HEK293 (cell line): ENCODE measurements around the gene TREX2.

Experiments
- CTCF ChIA-PET: fragments of 350-600 bp; formaldehyde crosslinking; extraction: SDS; loops from one replicate; lab custom pipeline; 2021; ENCODE audit warnings: antibody characterized with exemption; lab: Yijun Ruan, JAX
- POLR2A ChIA-PET: fragments of 300-600 bp; formaldehyde crosslinking; extraction: SDS; loops from one replicate; lab custom pipeline; 2020; ENCODE audit warnings: antibody characterized with exemption, inconsistent platforms; lab: Yijun Ruan, JAX
- H3K27ac ChIP-seq: fragments of 200-500 bp; sonication (Bioruptor generic); 2 replicates; pipeline ENCODE4 v1.5.1; 2014; ENCODE audit warnings: low read depth, low read length, control low read depth, inconsistent platforms; ENCODE audit errors: extremely low read depth
- H3K36me3 ChIP-seq, 2 experiments: fragments of 200-500 bp in 1 of 2; sonication (Bioruptor generic) in 1 of 2; 1 replicate in 1 of 2; 2 replicates in 1 of 2; pipeline ENCODE4 v1.5.1; 2014 to 2017; ENCODE audit warnings: inconsistent platforms in 2 of 2, low read length in 2 of 2; ENCODE audit not compliant: control insufficient read depth in 2 of 2, insufficient read depth in 1 of 2
- H3K4me1 ChIP-seq: fragments of 200-500 bp; sonication (Bioruptor generic); 2 replicates; pipeline ENCODE4 v1.5.1; 2014; ENCODE audit warnings: mild to moderate bottlenecking, low read length, inconsistent platforms; ENCODE audit not compliant: control insufficient read depth, insufficient read depth
- H3K4me3 ChIP-seq: 2 replicates; pipeline ENCODE4 v1.5.1; 2011; ENCODE audit warnings: low read depth, mild to moderate bottlenecking, control low read depth, low read length, moderate library complexity
- H3K9me3 ChIP-seq: fragments of 200-500 bp; sonication (Bioruptor generic); 2 replicates; pipeline ENCODE4 v1.5.1; 2014; ENCODE audit warnings: low read depth, low read length, inconsistent platforms; ENCODE audit not compliant: control insufficient read depth, insufficient read depth
- AEBP2 ChIP-seq: fragments of 450-650 bp; formaldehyde crosslinking; IDR thresholded peaks from 2 replicates; pipeline ENCODE4 v1.5.1; 2016; ENCODE audit warnings: missing biosample characterization, missing genetic modification characterization, borderline replicate concordance
- PRDM4 ChIP-seq: fragments of 450-650 bp; formaldehyde crosslinking; IDR thresholded peaks from 2 replicates; pipeline ENCODE4 v1.5.1; 2017; ENCODE audit warnings: missing biosample characterization, missing genetic modification characterization
- TSHZ1 ChIP-seq: fragments of 450-650 bp; formaldehyde crosslinking; IDR thresholded peaks from 2 replicates; pipeline ENCODE4 v1.5.1; 2016; ENCODE audit warnings: missing biosample characterization, missing genetic modification characterization, borderline replicate concordance
- YY2 ChIP-seq: fragments of 450-650 bp; formaldehyde crosslinking; IDR thresholded peaks from 2 replicates; pipeline ENCODE4 v1.5.1; 2016; ENCODE audit warnings: missing biosample characterization, missing genetic modification characterization
- ZNF114 ChIP-seq: fragments of 450-650 bp; formaldehyde crosslinking; IDR thresholded peaks from 2 replicates; pipeline ENCODE4 v1.5.0; 2017; ENCODE audit warnings: missing biosample characterization, missing genetic modification characterization
- ZNF146 ChIP-seq: fragments of 450-650 bp; formaldehyde crosslinking; IDR thresholded peaks from 2 replicates; pipeline ENCODE4 v1.5.1; 2016; ENCODE audit warnings: missing biosample characterization, missing genetic modification characterization
- ZNF2 ChIP-seq: fragments of 450-650 bp; formaldehyde crosslinking; IDR thresholded peaks from 2 replicates; pipeline ENCODE4 v1.5.1; 2016; ENCODE audit warnings: missing biosample characterization, missing genetic modification characterization
- ZNF202 ChIP-seq: fragments of 450-650 bp; formaldehyde crosslinking; IDR thresholded peaks from 2 replicates; pipeline ENCODE4 v1.5.1; 2016; ENCODE audit warnings: missing biosample characterization, missing genetic modification characterization, borderline replicate concordance
- ZNF398 ChIP-seq: fragments of 450-650 bp; formaldehyde crosslinking; IDR thresholded peaks from 2 replicates; pipeline ENCODE4 v1.5.1; 2017; ENCODE audit warnings: missing biosample characterization, missing genetic modification characterization
- ZNF488 ChIP-seq: fragments of 450-650 bp; formaldehyde crosslinking; IDR thresholded peaks from 2 replicates; pipeline ENCODE4 v1.5.1; 2016; ENCODE audit warnings: missing biosample characterization, missing genetic modification characterization
- ZNF521 ChIP-seq: fragments of 450-650 bp; formaldehyde crosslinking; IDR thresholded peaks from 2 replicates; pipeline ENCODE4 v1.5.1; 2017; ENCODE audit warnings: missing biosample characterization, mild to moderate bottlenecking, missing genetic modification characterization
- ZNF600 ChIP-seq: fragments of 450-650 bp; formaldehyde crosslinking; IDR thresholded peaks from 2 replicates; pipeline ENCODE4 v1.5.1; 2016; ENCODE audit warnings: missing biosample characterization, missing genetic modification characterization
- ZNF664 ChIP-seq: fragments of 450-650 bp; formaldehyde crosslinking; IDR thresholded peaks from 2 replicates; pipeline ENCODE4 v1.5.1; 2016; ENCODE audit warnings: missing biosample characterization, missing genetic modification characterization
- ZNF791 ChIP-seq: fragments of 450-650 bp; formaldehyde crosslinking; IDR thresholded peaks from 2 replicates; pipeline ENCODE4 v1.5.1; 2016; ENCODE audit warnings: missing biosample characterization, missing genetic modification characterization
- ZXDB ChIP-seq: fragments of 450-650 bp; formaldehyde crosslinking; IDR thresholded peaks from 2 replicates; pipeline ENCODE4 v1.5.1; 2016; ENCODE audit warnings: missing biosample characterization, missing genetic modification characterization

The TREX2 gene

GRCh38 chrX:153459986-153460385, 14.1 kb upstream of the TREX2 start:
- Histone ChIP-seq H3K4me1 (no peaks in the 10 kb centered on the region), H3K36me3 (peaks cover 5 to 66% of the 10 kb centered on the region in 2 experiments; a peak in 2 of 3 replicates), H3K27ac (no peak overlapping the region), H3K4me3 (no peak overlapping the region), H3K9me3 (no peaks in the 10 kb centered on the region)
- POLR2A ChIA-PET, result no interaction called here
- TF ChIP-seq ZNF664, result no peak
- no peak for TF ChIP-seq ZNF521 (tag by site-specific recombination)
- TF ChIP-seq YY2 (tag by site-specific recombination), result no peak
- no peak for TF ChIP-seq ZNF114 (tag by site-specific recombination)
- TF ChIP-seq AEBP2 (tag by site-specific recombination), result no peak
- TF ChIP-seq ZNF488 (tag by site-specific recombination), result no peak
- TF ChIP-seq ZNF600, result no peak
- no peak for TF ChIP-seq ZNF146
- TF ChIP-seq PRDM4 (tag by site-specific recombination), result no peak
- no peak for TF ChIP-seq ZXDB
- CTCF ChIA-PET, result interaction anchor here (0.6 to 5.0 kb wide), 13 partner anchors 12 to 518 kb away, joined by 3 to 81 read pairs (median 4); partner anchors contain the start of gene HAUS7

- POLR2A ChIA-PET, result no interaction called here
- Histone ChIP-seq H3K4me3 (no peak overlapping the region), H3K9me3 (no peaks in the 10 kb centered on the region), H3K4me1 (no peaks in the 10 kb centered on the region), H3K36me3 (peaks cover 5 to 60% of the 10 kb centered on the region in 2 experiments; a peak in 2 of 3 replicates), H3K27ac (no peak overlapping the region)
- no peak for TF ChIP-seq ZNF791
- no peak for TF ChIP-seq ZNF2
- no peak for TF ChIP-seq ZNF398
- TF ChIP-seq ZNF202 (tag by site-specific recombination), result no peak
- TF ChIP-seq TSHZ1 (tag by site-specific recombination), result no peak
- CTCF ChIA-PET, result interaction anchor here (0.6 to 5.0 kb wide), 3 partner anchors 15 to 511 kb away, joined by 3 to 81 read pairs (median 3); no protein-coding TSS in a partner anchor
Observed at GRCh38 chrX:153458476-153458875, 12.6 kb upstream of the TREX2 start.
